GM23338 (cell line): ENCODE measurements around the gene RDH12. TPM values are rescaled to one million over a fixed set of nuclear protein-coding genes. Genes with fewer than 3 reads are reported as not detected.

ENCODE experiments used
- ATAC-seq: fragments of 200-7000 bp; cut with Tn5 transposase; 3 replicates; pipeline ENCODE4 v1.9.1; 2020
- DNase-seq: peaks from one replicate; pipeline ENCODE4 v3.0.0-alpha.2; 2015; ENCODE audit warnings: low spot score
- H2AFZ ChIP-seq: fragments of 200-600 bp; sonication (generic); 2 replicates; pipeline ENCODE4 v1.8.0; 2016; ENCODE audit warnings: antibody characterized with exemption, mild to moderate bottlenecking, moderate library complexity
- H3F3A ChIP-seq: fragments of 200-600 bp; sonication (generic); replicated peaks from 2 replicates; pipeline ENCODE4 v1.8.0; 2017; ENCODE audit warnings: antibody characterized with exemption, mixed run types, low read depth
- H3K27ac ChIP-seq: fragments of 200-600 bp; sonication (generic); 2 replicates; pipeline ENCODE4 v1.6.1; 2016; ENCODE audit warnings: low read depth
- H3K27me3 ChIP-seq: fragments of 200-600 bp; sonication (generic); 2 replicates; pipeline ENCODE4 v1.8.0; 2016; ENCODE audit warnings: mild to moderate bottlenecking, mixed run types, moderate library complexity; ENCODE audit not compliant: insufficient read depth
- H3K36me3 ChIP-seq: fragments of 200-600 bp; sonication (generic); 2 replicates; pipeline ENCODE4 v1.8.0; 2016; ENCODE audit warnings: mild to moderate bottlenecking; ENCODE audit not compliant: insufficient read depth
- H3K4me1 ChIP-seq: fragments of 200-600 bp; sonication (generic); 2 replicates; pipeline ENCODE4 v1.8.0; 2016; ENCODE audit warnings: mild to moderate bottlenecking, moderate library complexity; ENCODE audit not compliant: insufficient read depth
- H3K4me2 ChIP-seq: fragments of 200-600 bp; sonication (generic); 2 replicates; pipeline ENCODE4 v1.7.1; 2017; ENCODE audit warnings: mixed run types
- H3K4me3 ChIP-seq: fragments of 200-600 bp; sonication (generic); 2 replicates; pipeline ENCODE4 v1.6.1; 2016; ENCODE audit warnings: mixed run types
- H3K79me2 ChIP-seq: fragments of 200-600 bp; sonication (generic); replicated peaks from 2 replicates; pipeline ENCODE4 v1.8.0; 2017; ENCODE audit warnings: mild to moderate bottlenecking; ENCODE audit not compliant: insufficient read depth
- H3K9me2 ChIP-seq: fragments of 200-600 bp; sonication (generic); 2 replicates; pipeline ENCODE4 v1.8.0; 2017; ENCODE audit not compliant: insufficient read depth
- H4K20me1 ChIP-seq: fragments of 200-600 bp; sonication (generic); replicated peaks from 2 replicates; pipeline ENCODE4 v1.8.0; 2017; ENCODE audit warnings: mild to moderate bottlenecking; ENCODE audit not compliant: insufficient read depth
- H3K27ac Mint-ChIP-seq: 2 replicates; pipeline ENCODE4 v1.8.0; 2020; ENCODE audit warnings: inconsistent platforms, mild to moderate bottlenecking, moderate library complexity, mixed read lengths
- H3K27me3 Mint-ChIP-seq: 3 replicates; pipeline ENCODE4 v1.8.0; 2022; ENCODE audit warnings: low read depth, mild to moderate bottlenecking, moderate library complexity, mixed read lengths, inconsistent platforms; ENCODE audit not compliant: insufficient read depth, poor library complexity
- H3K36me3 Mint-ChIP-seq: 3 replicates; pipeline ENCODE4 v1.8.0; 2021; ENCODE audit warnings: low read depth, mild to moderate bottlenecking, inconsistent platforms, moderate library complexity, mixed read lengths
- H3K4me1 Mint-ChIP-seq: 3 replicates; pipeline ENCODE4 v1.8.0; 2020; ENCODE audit warnings: mild to moderate bottlenecking, inconsistent platforms, mixed read lengths
- H3K4me3 Mint-ChIP-seq: 3 replicates; pipeline ENCODE4 v1.8.0; 2021; ENCODE audit warnings: moderate library complexity, mild to moderate bottlenecking, inconsistent platforms, mixed read lengths
- H3K9me3 Mint-ChIP-seq: 3 replicates; pipeline ENCODE4 v1.8.0; 2020; ENCODE audit warnings: moderate library complexity, mild to moderate bottlenecking, inconsistent platforms, mixed read lengths
- CREB1 ChIP-seq: fragments of 250-450 bp; sonication (Bioruptor Pico); IDR thresholded peaks from 2 replicates; pipeline ENCODE4 v1.5.0; 2020; ENCODE audit warnings: low read depth, mild to moderate bottlenecking, moderate library complexity
- EZH2 ChIP-seq: fragments of 200-600 bp; sonication (generic); IDR thresholded peaks from one replicate; pipeline ENCODE4 v1.8.0; 2017; ENCODE audit warnings: antibody characterized with exemption, mild to moderate bottlenecking, low read depth; ENCODE audit not compliant: unreplicated experiment
- EZH2phosphoT487 ChIP-seq: fragments of 200-600 bp; sonication (generic); IDR thresholded peaks from one replicate; pipeline ENCODE4 v1.8.1; 2018; ENCODE audit warnings: antibody characterized with exemption; ENCODE audit not compliant: unreplicated experiment
- ZNF462 ChIP-seq: fragments of 250-450 bp; sonication (Bioruptor Pico); IDR thresholded peaks from 2 replicates; pipeline ENCODE4 v1.5.0; 2020; ENCODE audit warnings: mild to moderate bottlenecking, moderate library complexity
- polyA plus RNA-seq: library from polyadenylated mRNA; unstranded; fragments of >200 nt; fragmentation: Nextera tagmentation; extraction: Ambion mirVana; gene quantifications from 2 replicates; pipeline ENCODE4 v1.2.1, GENCODE V29; 2016
- total RNA-seq: library from RNA; depleted of rRNA; stranded (reverse); fragments of >200 nt; shearing (Covaris generic); gene quantifications from 2 replicates; pipeline ENCODE4 v1.2.3, GENCODE V29; 2014
- TF ChIP-seq, protein P1 (sequence below): IDR thresholded peaks from 2 replicates; pipeline ENCODE4 v1.6.1; 2016; ENCODE audit warnings: antibody characterized with exemption

RDH12 gene
- total and polyA plus RNA-seq, 2 experiments from 2014 or later, result 0.28 to 1.6 TPM

DNA sequence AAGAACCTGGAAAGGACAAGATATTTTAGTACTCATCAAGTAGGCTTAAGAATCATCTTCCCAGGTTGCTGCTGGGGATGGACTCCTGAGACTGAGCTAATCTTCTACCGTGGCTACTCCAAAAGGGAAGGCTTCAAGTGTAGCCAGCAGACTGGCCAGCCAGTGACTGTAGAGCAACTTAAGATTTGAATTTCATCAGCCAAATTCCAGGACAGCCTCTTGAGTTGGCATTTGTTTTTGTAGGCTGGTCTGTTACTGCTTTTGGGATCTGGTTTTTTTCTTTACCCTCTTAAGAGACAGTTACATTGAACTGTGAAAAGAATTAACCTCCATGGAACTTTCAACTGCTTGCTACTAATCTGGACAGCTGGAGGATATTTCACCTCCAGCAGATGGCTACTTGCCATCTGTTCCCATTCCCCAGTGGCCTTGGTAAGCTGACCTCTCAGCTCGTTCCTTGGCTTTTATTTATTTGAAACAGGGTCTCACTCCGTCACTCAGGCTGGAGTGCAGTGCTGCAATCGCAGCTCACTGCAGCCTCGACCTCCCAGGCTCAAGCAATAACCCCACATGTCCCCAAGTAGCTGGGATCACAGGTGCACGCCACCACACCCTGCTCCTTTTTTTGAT, 47.9 kb upstream of the RDH12 start (continued):
- no peak for TF ChIP-seq CREB1 (CRISPR knock-in tag)

GRCh38 chr14:67663633-67664032, 38.1 kb upstream of the RDH12 start:
- Histone ChIP-seq H3K4me2 (no peak overlapping the region), H3F3A (no peaks in the 10 kb centered on the region), H3K79me2 (peaks cover 64% of the 10 kb centered on the region), H3K27ac (no peak overlapping the region), H2AFZ (no peak overlapping the region), H3K9me2 (no peaks in the 10 kb centered on the region), H3K4me3 (no peak overlapping the region), H3K4me1 (peaks cover 1% of the 10 kb centered on the region), H3K36me3 (0 out of 2 replicates have a peak, but pooled peaks cover 8% of the 10 kb centered on the region), H3K27me3 (no peaks in the 10 kb centered on the region), H4K20me1 (peaks cover 20% of the 10 kb centered on the region; the same call in 1 of the 2 replicates)
- DNase-seq (no peak), ATAC-seq (no peak)
- peaks cover 1% of the 10 kb centered on the region; the same call in 2 of the 3 replicates for H3K4me1 Mint-ChIP-seq
- H3K27ac Mint-ChIP-seq, result no peak overlapping the region
- H3K4me3 Mint-ChIP-seq, result no peak overlapping the region
- no peaks in the 10 kb centered on the region for H3K27me3 Mint-ChIP-seq
- TF ChIP-seq ZNF462 (CRISPR knock-in tag) (no peak), EZH2phosphoT487 (no peak), EZH2 (no peak)
- TF ChIP-seq, protein P1, sequence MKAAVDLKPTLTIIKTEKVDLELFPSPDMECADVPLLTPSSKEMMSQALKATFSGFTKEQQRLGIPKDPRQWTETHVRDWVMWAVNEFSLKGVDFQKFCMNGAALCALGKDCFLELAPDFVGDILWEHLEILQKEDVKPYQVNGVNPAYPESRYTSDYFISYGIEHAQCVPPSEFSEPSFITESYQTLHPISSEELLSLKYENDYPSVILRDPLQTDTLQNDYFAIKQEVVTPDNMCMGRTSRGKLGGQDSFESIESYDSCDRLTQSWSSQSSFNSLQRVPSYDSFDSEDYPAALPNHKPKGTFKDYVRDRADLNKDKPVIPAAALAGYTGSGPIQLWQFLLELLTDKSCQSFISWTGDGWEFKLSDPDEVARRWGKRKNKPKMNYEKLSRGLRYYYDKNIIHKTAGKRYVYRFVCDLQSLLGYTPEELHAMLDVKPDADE, result no peak
- H3K9me3 Mint-ChIP-seq, result no peaks in the 10 kb centered on the region
- H3K36me3 Mint-ChIP-seq, result peaks cover 5% of the 10 kb centered on the region; the same call in 2 of the 3 replicates
